DMS53 (cell line): Measurements from ENCODE around the gene FER.

Source experiments
- DNase-seq: peaks from one replicate; lab custom pipeline; 2025; lab: John Stamatoyannopoulos, UW

The FER gene

DNA sequence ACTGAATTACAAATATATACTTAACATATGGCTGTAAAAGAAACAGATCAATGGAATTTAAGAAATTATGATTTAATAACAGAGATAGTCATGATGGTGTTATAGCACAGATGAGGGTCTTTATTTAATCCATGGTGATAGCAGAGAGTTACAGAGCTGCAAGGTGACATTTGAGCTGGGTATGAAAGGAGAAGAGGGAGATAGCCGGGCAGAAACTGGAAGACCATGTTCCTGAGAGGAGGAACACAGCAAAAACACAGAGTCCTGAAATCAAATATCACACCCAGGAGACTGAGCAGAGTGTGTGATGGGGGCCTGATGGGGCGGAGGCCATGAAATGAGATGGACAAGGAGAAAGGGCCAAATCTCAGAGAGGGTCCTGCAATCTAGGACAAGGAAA is 498.7 kb downstream of the FER start:
- DNase-seq = no peak
